Adipose tissue (tissue), 3 donors: ENCODE measurements around the gene GALNT9. TPM values are rescaled to one million over a fixed set of nuclear protein-coding genes. Genes with fewer than 3 reads are reported as not detected.

Experiments used
- H3K27ac ChIP-seq: one replicate; pipeline ENCODE4 v1.5.1; 2013; ENCODE audit warnings: low read depth, low read length
- WGBS, 3 donors: extraction: QIAGEN DNeasy Blood & Tissue Kit; methylation state at CpG; one replicate each; pipeline ENCODE4 v1.1.7; 2013; 5-methylcytosine and 5-hydroxymethylcytosine counted together
- polyA plus RNA-seq, 3 donors: library from polyadenylated mRNA; stranded (reverse); fragments of 200-250 nt; gene quantifications; one replicate each; pipeline ENCODE4 v1.2.3, GENCODE V29; 2013
- donor health status: healthy with polysubstance abuse.
- donor health status: Bipolar disorder and iron deficiency.
- donor health status: healthy.

The GALNT9 gene
- polyA plus RNA-seq, 3 donors, result 0.03 to 1.1 (median 1.0) TPM

GRCh38 chr12:132290203-132290540, 39.2 kb downstream of the GALNT9 start:
- H3K27ac ChIP-seq, result no peak overlapping the region
- WGBS, 3 donors, result 92 to 97% (median 95%) methylated on average over 12 of the region's 12 CpGs

- 50 to 59% (median 59%) methylated on average over 19 of the region's 19 CpGs for WGBS, 3 donors
- no peak overlapping the region for H3K27ac ChIP-seq
Observed at GRCh38 chr12:132289356-132290202, 39.8 kb downstream of the GALNT9 start.

DNA sequence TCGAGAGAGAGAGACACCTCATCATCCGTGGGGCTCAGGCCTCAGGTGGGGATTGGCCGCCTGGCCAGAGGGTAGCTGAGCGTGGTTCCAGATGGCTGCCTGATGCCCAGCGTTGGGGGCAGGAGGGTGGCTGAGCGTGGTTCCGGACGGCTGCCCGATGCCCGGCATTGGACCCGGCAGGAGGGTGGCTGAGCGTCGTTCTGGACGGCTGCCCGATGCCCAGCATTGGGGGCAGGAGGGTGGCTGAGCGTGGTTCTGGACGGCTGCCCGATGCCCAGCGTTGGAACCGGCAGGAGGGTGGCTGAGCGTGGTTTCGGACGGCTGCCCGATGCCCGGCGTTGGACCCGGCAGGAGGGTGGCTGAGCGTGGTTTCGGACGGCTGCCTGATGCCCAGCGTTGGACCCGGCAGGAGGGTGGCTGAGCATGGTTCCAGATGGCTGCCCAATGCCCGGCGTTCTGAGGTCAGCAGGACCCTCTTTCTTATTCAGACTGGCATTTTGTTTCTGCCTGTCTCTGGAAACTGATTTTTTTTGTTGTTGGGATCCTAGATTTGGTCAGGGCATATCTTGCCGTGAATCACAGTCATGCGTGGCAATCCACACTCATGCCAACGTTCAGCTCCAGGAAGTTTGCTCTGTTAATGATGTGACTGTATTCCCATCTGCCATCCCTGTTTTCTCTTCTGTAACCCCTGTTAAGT, 40.7 kb downstream of the GALNT9 start:
- 88 to 93% (median 91%) methylated on average over 36 to 37 of the region's 37 CpGs for WGBS, 3 donors
- no peak overlapping the region for H3K27ac ChIP-seq

DNA sequence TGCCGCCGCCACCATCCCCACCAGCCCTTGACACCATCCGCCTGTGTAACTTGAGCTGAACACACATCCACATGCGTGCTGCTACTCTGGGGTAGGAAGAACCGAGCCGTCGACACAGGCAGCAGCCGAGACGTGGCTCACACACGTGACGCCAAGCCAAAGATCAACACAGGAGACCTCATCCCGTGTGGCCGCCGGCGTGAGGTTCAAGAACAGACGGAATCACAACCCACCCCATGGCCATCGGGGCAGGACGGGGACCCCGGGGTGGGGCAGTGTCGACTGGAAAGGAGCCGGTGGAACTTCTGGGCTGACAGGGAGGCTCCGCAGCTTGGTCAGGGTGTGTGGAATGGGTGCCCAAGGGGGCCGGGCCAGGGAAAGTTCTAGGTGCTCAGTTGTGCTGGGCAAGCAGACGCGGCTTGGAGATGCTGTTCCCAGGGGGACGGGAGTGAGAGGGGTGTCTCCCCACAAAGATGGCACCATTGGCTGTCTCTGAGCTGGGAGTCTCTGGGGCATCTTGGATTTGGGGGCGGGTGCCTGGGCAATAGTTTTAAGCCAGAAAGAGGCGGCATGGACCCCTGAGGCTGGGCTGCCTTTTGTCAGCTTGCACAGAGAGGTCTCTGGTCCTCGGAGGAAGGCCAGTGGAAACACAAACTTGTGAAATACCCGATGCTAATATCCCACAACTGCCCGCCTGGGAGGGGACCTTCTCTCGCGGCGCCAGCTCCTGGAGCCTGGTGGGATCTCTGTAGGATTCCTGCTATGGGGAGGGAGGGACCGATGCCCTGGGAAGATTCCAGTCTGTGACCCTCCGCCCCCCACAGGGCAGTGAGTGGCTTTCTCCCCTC, 41.8 kb downstream of the GALNT9 start:
- no peak overlapping the region for H3K27ac ChIP-seq
- WGBS, 3 donors, result 80 to 88% (median 83%) methylated on average over 35 to 36 of the region's 36 CpGs

DNA sequence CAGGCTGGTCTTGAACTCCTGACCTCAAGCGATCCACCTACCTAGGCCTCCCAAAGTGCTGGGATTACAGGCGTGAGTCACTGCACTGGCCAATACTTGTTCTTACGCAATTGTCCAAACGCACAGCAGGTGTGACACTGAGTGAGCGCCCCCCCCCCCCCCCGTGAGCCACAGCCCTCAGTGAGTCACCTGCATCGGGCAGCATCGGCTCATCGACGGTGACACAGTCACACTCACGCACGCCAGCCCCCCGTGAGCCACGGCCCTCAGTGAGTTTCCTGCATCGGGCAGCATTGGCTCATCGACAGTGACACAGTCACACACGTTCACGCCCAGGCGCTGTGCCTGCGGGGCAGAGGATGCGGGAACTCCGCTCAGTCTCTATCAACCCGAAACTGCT, 42.5 kb downstream of the GALNT9 start:
- 77 to 82% (median 82%) methylated on average over 22 to 23 of the region's 23 CpGs for WGBS, 3 donors
- no peak overlapping the region for H3K27ac ChIP-seq

DNA sequence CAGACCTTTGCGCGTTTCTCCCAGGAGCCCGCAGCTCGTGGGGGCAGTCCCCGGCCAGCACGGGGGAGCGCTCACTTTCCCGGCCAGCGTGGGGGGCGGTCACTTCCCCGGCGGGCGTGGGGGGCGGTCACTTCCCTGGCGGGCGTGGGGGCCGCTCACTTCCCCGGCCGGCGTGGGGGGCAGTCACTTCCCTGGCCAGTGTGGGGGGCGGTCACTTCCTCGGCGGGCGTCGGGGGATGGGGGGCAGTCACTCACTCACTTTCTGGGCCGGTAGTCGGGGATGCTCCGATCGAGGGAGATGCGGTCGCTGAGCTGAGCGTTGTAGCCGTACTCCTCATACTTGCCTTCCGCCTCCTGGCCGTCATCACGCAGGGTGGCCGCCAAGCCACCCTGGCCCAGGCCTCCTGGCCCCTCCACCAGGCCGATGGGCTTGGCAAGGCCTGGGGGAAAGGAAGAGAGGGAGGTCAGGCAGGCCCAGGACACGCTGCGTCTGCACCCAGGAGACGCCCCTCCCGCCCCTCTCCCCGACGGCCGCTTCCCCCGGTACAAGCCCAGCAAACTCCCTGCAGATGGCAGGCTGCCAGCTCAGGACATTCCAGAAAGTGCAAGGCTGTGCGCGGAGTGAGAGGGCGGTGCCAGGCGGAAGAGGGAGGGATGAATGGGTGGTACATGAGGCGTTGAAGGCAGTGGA, 43.3 kb downstream of the GALNT9 start:
- 4 to 6% (median 4%) methylated on average over 45 to 51 of the region's 51 CpGs for WGBS, 3 donors
- no peak overlapping the region for H3K27ac ChIP-seq

DNA sequence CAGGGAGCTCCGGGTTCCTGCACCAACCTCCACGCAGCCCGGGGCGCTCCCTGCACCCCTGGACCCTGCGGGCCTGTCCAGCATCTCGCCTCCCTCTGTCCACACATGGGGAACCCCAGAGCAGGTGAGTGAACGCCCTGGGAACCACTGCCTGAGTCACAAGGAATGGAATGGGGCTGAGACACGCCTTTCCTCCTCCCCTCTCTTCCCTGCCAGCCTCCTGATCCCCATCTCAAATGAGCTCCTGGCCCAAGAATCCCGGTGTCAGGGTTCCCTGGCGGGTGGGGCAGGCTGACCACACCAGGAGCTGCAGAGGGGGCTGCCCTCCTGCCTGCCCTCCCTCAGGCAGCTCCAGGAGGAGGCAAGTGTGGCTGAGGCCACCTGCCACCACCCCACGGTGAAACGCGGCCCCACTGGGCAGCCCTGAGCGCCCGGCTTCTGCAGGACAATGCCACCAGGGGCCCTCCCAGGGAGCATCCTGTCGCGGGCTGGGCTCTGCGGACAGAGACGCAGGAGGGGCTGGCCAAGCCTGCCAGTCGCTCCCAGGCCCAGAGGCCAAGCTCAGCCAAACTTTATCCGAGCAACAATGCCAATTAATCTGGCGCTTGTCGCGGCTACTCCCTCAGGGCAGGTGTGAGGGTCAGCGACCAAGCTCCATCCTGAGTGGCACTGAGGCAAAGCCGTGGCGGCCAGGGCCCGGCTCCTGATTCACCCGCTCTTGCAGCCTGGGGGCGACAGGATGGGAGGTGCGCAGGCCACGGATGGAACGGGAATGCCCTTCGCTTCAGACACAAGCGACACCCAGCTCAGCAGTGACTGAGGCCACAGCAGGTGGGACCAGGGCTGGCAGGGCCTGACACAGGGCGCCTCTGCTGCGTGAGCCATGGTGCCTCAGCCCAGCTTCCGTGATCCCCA, 44.3 kb downstream of the GALNT9 start:
- no peak overlapping the region for H3K27ac ChIP-seq
- 50 to 67% (median 64%) methylated on average over 37 to 38 of the region's 38 CpGs for WGBS, 3 donors

- H3K27ac ChIP-seq, result no peak overlapping the region
- WGBS, 3 donors, result 64 to 71% (median 70%) methylated on average over 33 of the region's 33 CpGs
Observed at GRCh38 chr12:132284071-132284826, 45.1 kb downstream of the GALNT9 start.

GRCh38 chr12:132282950-132283771, 46.2 kb downstream of the GALNT9 start:
- H3K27ac ChIP-seq, result no peak overlapping the region
- WGBS, 3 donors, result 26 to 46% (median 46%) methylated on average over 38 to 39 of the region's 39 CpGs

DNA sequence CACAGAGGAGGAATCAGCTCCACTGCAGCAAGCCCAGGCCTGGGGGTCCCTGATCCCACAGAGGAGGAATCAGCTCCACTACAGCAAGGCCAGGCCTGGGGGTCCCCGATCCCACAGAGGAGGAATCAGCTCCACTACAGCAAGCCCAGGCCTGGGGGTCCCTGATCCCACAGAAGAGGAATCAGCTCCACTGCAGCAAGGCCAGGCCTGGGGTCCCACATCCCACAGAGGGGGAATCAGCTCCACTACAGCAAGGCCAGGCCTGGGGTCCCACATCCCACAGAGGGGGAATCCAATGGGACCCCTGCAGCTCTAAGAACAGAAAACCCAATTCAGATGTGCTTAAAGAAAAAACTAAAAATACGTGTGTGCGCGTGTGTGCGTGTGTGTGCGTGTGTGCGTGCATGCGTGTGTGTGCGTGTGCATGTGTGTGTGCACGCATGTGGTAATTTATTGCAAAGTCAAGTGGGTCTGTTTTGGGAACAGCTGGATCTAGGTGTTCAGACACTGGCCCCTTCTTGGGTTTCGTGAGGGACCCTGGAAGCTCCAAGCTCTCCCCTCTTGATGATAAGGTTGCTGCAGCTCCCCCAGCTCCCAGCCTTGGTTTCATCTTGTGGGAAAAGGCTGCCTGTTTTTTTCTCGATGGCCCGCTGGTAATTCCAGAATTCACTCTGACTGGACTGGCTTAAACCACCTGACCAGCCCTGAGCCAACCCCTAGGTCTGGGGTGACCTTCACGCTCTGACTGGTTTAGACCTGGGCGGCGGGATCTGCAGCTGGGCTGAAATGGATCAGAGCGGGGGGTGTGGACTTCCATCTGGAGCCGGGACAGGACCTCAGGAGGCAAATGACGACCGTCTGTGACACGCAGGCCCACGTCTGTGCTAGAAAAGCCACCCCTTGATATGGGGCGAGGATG, 47.1 kb downstream of the GALNT9 start:
- 73 to 91% (median 88%) methylated on average over 23 of the region's 23 CpGs for WGBS, 3 donors

DNA sequence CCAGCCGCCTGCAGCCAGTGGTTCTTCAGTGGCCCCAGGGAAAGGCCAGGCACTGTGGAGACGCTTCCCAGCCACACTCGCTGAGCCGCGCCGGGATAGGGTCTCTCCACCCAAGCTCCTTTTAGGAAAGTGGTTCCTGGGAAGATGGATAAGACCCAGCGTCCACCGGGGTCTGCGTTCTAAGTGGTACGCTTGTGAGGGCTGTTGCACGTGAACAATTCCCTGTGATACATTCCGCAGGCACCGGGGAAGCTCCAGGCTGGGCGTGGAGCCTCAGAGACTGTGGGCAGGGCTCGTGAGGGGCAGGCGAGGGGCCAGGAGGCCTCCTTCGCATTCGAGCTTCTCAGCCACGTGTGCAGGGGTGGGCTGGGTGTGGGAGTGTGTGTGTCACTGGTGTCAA, 48.4 kb downstream of the GALNT9 start:
- WGBS, 3 donors, result 52 to 54% (median 52%) methylated on average over 19 of the region's 19 CpGs
- H3K27ac ChIP-seq, result no peak overlapping the region

More for the DNA sequence above, 47.1 kb downstream of the GALNT9 start:
- no peak overlapping the region for H3K27ac ChIP-seq

DNA sequence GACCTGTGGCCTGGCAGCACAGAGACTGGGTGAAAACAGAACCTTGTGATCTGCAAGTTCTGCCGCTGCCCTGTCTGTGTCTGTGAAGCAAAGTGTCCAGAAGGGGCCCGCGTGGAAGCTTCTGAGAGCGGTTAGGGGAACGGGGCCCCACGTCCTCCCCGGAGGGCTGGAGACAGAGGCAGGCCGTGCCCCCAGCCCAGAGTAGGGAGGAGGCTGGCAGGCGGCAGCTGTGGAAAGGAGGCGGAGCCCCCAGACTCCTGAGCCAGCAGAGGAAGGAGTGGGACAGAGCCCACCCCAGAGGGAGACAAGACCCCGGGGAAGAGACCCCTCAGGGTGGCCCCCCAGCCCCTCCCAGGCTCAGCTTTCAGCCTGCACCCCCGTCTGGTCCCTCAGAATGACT, 49.0 kb downstream of the GALNT9 start:
- 31 to 39% (median 34%) methylated on average over 11 to 12 of the region's 12 CpGs for WGBS, 3 donors
- no peak overlapping the region for H3K27ac ChIP-seq

- 63 to 80% (median 77%) methylated on average over 2 of the region's 2 CpGs for WGBS, 3 donors
- H3K27ac ChIP-seq, result no peak overlapping the region
Observed at GRCh38 chr12:132279930-132280329, 49.5 kb downstream of the GALNT9 start.

- no peak overlapping the region for H3K27ac ChIP-seq
- WGBS, 3 donors, result 59 to 73% (median 62%) methylated on average over 17 to 18 of the region's 18 CpGs
Observed at GRCh38 chr12:132279184-132279889, 50.1 kb downstream of the GALNT9 start.
